Neural crest cell (in vitro differentiated cells): ENCODE measurements around the gene EFEMP1. TPM values are rescaled to one million over a fixed set of nuclear protein-coding genes. Genes with fewer than 3 reads are reported as not detected.

Experiments used
- DNase-seq: peaks from one replicate; pipeline ENCODE4 v3.0.0; 2021; ENCODE audit warnings: low read depth, mixed read lengths, low spot score
- H3K27ac Mint-ChIP-seq: one replicate; pipeline ENCODE4 v1.8.0; 2021; ENCODE audit warnings: mild to moderate bottlenecking, mixed read lengths; ENCODE audit not compliant: unreplicated experiment
- H3K27me3 Mint-ChIP-seq: 2 replicates; pipeline ENCODE4 v1.8.0; 2021; ENCODE audit warnings: low read depth, mild to moderate bottlenecking, mixed read lengths
- H3K36me3 Mint-ChIP-seq: 2 replicates; pipeline ENCODE4 v1.8.0; 2021; ENCODE audit warnings: low read depth, mild to moderate bottlenecking, mixed read lengths
- H3K4me1 Mint-ChIP-seq: 2 replicates; pipeline ENCODE4 v1.8.0; 2021; ENCODE audit warnings: mixed read lengths
- H3K4me3 Mint-ChIP-seq: one replicate; pipeline ENCODE4 v1.8.0; 2021; ENCODE audit warnings: mild to moderate bottlenecking, mixed read lengths
- H3K9me3 Mint-ChIP-seq: 2 replicates; pipeline ENCODE4 v1.8.0; 2021; ENCODE audit warnings: mixed read lengths
- CTCF ChIP-seq: fragments of 200-600 bp; sonication (generic); conservative IDR thresholded peaks from 2 replicates; pipeline ENCODE4 v1.5.0; 2021; ENCODE audit warnings: antibody characterized with exemption, mild to moderate bottlenecking
- total RNA-seq: library from RNA; stranded (reverse); gene quantifications from 2 replicates; pipeline ENCODE4 v1.2.1, GENCODE V29; 2021

The EFEMP1 gene
- total RNA-seq, 1 donor from 2014 or later = 4.1 TPM

- TF ChIP-seq CTCF = no peak
- peaks cover 15% of the 10 kb centered on the region for H3K4me1 Mint-ChIP-seq
- H3K9me3 Mint-ChIP-seq = no peaks in the 10 kb centered on the region
- H3K4me3 Mint-ChIP-seq = peak overlapping the region; percentile 88
- H3K36me3 Mint-ChIP-seq = no peaks in the 10 kb centered on the region
- no peak overlapping the region for H3K27ac Mint-ChIP-seq
- peaks cover 69% of the 10 kb centered on the region for H3K27me3 Mint-ChIP-seq
- DNase-seq = no peak
Measured at GRCh38 chr2:55923982-55924321, 370 bp upstream of the EFEMP1 start.

GRCh38 chr2:55922291-55922907 is 1.2 kb downstream of the EFEMP1 start:
- Mint-ChIP-seq H3K4me3 (peak overlapping the region; percentile 88), H3K9me3 (no peaks in the 10 kb centered on the region), H3K27me3 (peaks cover 56% of the 10 kb centered on the region), H3K4me1 (peaks cover 15% of the 10 kb centered on the region), H3K36me3 (no peaks in the 10 kb centered on the region), H3K27ac (no peak overlapping the region)
- TF ChIP-seq CTCF = no peak
- no peak for DNase-seq

- no peak for TF ChIP-seq CTCF
Measured at GRCh38 chr2:55919574-55919973, 4.0 kb downstream of the EFEMP1 start.

GRCh38 chr2:55918856-55919255 is 4.7 kb downstream of the EFEMP1 start:
- Mint-ChIP-seq H3K27ac (no peak overlapping the region), H3K27me3 (peaks cover 34% of the 10 kb centered on the region), H3K36me3 (no peaks in the 10 kb centered on the region), H3K9me3 (no peaks in the 10 kb centered on the region), H3K4me1 (peaks cover 15% of the 10 kb centered on the region), H3K4me3 (no peak overlapping the region)
- DNase-seq = no peak
- no peak for TF ChIP-seq CTCF

More at GRCh38 chr2:55919574-55919973, 4.0 kb downstream of the EFEMP1 start:
- Mint-ChIP-seq H3K27ac (no peak overlapping the region), H3K4me3 (no peak overlapping the region), H3K9me3 (no peaks in the 10 kb centered on the region), H3K4me1 (peaks cover 15% of the 10 kb centered on the region), H3K36me3 (no peaks in the 10 kb centered on the region), H3K27me3 (peaks cover 38% of the 10 kb centered on the region)
- DNase-seq = no peak

GRCh38 chr2:55917713-55918390 is 5.7 kb downstream of the EFEMP1 start:
- H3K4me3 Mint-ChIP-seq = no peak overlapping the region
- DNase-seq = no peak
- H3K4me1 Mint-ChIP-seq = peaks cover 9% of the 10 kb centered on the region
- no peaks in the 10 kb centered on the region for H3K36me3 Mint-ChIP-seq
- no peak overlapping the region for H3K27ac Mint-ChIP-seq
- no peaks in the 10 kb centered on the region for H3K9me3 Mint-ChIP-seq
- H3K27me3 Mint-ChIP-seq = peaks cover 30% of the 10 kb centered on the region
- no peak for TF ChIP-seq CTCF
